NB4 (cell line): ENCODE results near the gene SLF2.
A peak's percentile ranks its signal among the peaks of the same experiment; 100 is the strongest.

ENCODE experiments used
- DNase-seq: peaks from one replicate; pipeline ENCODE4 v3.0.0; 2010; ENCODE audit warnings: low read depth
- H3K4me3 ChIP-seq: one replicate; pipeline ENCODE4 v1.5.1; 2011; ENCODE audit warnings: mild to moderate bottlenecking, low read depth, low read length, moderate library complexity
- MYC ChIP-seq: IDR thresholded peaks from 2 replicates; pipeline ENCODE4 v1.6.1; 2011; ENCODE audit warnings: low read depth, low read length
- POLR2A ChIP-seq: IDR thresholded peaks from 2 replicates; pipeline ENCODE4 v1.6.1; 2011; ENCODE audit warnings: mild to moderate bottlenecking; ENCODE audit not compliant: insufficient read length; ENCODE audit errors: extremely low read depth
- TF ChIP-seq, protein P1 (sequence below): IDR thresholded peaks from one replicate; pipeline ENCODE4 v1.5.1; 2012; ENCODE audit warnings: low read depth, low read length
- TF ChIP-seq, protein P2 (sequence below): IDR thresholded peaks from 2 replicates; pipeline ENCODE4 v1.6.1; 2011; ENCODE audit warnings: low read depth, low read length

SLF2 gene

DNA sequence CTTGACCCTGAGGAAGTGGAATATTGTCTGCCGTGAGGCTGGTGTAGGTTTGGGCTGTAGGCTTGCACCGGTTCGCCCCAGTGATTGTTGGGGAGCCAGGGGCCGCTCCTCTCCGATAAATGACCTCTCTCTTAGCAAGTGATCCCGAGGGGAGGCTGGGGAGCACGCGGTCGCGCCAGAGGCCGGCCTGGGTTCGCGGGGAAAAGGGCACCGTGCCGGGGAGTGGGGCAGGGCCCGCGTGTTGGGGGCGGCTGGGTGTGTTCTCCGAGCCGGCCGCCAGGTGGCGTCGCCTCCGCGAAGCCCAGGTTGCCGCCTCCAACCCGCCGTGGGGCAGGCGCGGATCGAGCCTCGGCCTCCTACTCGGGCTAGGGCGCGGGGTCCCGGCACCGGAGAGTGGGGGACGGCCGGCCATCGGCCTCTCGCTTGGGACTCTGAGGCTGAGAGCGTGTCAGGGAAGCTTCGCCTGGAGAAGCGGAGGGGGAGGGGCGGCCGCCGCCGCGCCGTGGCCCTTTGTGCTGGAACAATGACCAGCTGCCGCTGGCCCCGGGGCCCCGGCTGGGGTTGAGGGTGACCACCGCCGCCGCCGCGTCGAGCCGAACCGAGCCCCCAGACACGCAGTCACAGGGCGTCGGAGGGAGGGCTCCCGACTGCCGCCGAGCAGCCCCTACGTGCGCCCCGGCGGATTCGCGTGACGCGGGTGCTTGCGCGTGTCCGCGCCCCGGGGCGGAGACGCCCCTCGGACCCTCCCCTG, 86.4 kb downstream of the SLF2 start:
- DNase-seq = peak; percentile 80
- TF ChIP-seq, protein P1, sequence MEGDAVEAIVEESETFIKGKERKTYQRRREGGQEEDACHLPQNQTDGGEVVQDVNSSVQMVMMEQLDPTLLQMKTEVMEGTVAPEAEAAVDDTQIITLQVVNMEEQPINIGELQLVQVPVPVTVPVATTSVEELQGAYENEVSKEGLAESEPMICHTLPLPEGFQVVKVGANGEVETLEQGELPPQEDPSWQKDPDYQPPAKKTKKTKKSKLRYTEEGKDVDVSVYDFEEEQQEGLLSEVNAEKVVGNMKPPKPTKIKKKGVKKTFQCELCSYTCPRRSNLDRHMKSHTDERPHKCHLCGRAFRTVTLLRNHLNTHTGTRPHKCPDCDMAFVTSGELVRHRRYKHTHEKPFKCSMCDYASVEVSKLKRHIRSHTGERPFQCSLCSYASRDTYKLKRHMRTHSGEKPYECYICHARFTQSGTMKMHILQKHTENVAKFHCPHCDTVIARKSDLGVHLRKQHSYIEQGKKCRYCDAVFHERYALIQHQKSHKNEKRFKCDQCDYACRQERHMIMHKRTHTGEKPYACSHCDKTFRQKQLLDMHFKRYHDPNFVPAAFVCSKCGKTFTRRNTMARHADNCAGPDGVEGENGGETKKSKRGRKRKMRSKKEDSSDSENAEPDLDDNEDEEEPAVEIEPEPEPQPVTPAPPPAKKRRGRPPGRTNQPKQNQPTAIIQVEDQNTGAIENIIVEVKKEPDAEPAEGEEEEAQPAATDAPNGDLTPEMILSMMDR = peak; percentile 67
- TF ChIP-seq MYC = 0 out of 2 replicates have a peak, but pooled peaks have one; percentile 18
- no peak for TF ChIP-seq POLR2A
- TF ChIP-seq, protein P2, sequence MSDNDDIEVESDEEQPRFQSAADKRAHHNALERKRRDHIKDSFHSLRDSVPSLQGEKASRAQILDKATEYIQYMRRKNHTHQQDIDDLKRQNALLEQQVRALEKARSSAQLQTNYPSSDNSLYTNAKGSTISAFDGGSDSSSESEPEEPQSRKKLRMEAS = peak; percentile 50
- H3K4me3 ChIP-seq = peak overlapping the region; percentile 66

DNA sequence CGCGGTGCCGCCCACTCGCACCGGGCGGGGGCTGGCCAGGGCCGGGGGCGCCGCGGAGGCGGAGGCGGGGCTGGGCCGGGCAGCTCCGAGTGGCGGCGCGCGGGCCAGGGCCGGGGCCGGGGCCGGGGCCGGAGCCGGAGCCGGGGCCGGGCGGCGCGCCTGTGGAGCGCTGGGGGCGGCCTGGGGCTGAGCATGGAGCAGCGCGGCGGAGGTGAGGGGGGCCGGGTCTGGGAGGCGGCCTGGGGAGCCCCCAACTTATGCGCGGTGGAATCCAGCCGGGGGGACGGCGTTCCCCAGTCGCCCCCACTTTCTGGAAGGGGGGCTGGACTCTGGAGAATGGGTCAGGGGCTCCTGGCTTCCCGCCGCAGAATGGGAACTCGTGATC, 87.0 kb downstream of the SLF2 start, which contains the start of gene LZTS2:
LZTS2 (plus strand) TSS at position 67 of the 385 bp plus-strand sequence. CDS start 2,731 bp downstream, outside the sequence.
- peak within 1 kb of the TSS; percentile 66 for H3K4me3 ChIP-seq
- DNase-seq = no peak
- TF ChIP-seq POLR2A (no peak), MYC (no peak)
- TF ChIP-seq, protein P2 = no peak
- TF ChIP-seq, protein P1 = no peak

DNA sequence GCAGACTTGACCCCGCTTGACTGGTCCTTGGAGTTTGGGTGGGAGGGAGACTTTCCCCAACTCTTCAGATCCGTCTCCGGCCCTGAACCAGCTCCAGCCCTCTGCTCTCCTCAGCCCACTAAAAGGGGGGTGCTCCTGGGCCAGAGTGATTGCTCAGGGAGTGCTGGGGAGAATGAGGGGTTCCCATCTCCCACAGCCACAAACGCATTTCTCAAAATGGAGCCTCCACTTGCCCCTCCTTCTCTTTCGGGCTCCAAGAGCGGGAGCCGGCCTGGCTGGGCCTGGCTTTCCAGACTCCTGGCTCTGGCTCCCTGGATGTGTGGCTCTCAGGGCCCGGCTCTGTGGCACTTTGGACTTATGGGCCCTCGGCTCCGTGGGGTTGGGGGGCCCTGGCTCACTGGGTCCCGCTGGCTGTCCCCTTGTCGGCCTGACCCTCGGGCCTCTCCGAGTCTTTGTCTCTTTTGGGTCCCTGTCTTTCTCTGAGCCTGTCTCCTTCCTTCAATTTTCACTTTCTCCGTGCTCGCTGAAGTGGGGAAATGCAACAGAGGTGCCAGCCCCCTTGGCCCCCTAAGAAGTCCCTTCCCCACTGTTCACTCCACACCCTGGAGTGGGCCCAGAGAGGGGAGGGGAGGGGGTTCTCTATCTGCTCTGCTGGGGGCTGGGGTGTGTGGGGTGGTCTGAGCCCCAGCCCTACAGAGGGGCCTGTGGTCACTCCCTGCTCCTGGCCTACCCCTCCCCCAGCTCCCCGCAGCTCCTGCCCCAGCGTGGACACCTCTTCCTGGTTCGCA, 87.6 kb downstream of the SLF2 start:
- DNase-seq = no peak
- TF ChIP-seq, protein P1 = no peak
- TF ChIP-seq POLR2A (no peak), MYC (no peak)
- TF ChIP-seq, protein P2 = no peak
- no peak overlapping the region for H3K4me3 ChIP-seq

DNA sequence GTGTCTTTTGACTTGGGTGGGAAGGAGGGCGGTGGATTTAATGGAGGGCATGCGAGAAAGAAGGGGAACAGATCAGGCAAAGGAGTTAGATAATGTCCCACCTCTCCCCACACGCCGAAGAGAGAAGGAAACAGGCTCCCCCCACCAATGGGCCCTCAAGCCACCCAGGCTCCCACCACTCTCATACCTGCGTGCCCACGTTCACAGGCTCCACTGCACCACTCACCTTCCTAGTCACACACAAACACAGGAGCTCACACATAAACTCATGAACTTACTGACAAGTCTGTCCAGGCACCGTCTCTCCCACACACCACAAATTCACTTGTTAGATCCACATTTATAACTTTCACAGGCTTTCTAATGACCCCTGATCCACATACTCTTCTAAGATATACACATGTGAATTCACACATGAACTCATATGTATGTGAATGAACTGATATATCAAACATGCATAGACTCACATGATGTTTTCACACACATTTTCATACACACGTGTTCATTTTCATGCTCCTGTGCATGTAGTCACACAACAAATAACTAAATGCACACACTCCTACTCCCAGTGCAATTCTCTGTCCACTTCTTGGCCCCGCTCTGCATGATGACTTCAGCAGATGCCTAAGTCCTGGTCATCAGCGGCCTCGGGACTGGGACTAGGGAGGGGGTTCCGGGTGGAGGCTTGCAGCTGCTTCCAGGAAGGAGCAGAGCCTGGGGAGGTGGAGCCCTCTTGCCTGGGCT, 88.3 kb downstream of the SLF2 start:
- no peak for DNase-seq
- TF ChIP-seq MYC (no peak), POLR2A (no peak)
- TF ChIP-seq, protein P2 = no peak
- TF ChIP-seq, protein P1 = no peak
- no peak overlapping the region for H3K4me3 ChIP-seq

DNA sequence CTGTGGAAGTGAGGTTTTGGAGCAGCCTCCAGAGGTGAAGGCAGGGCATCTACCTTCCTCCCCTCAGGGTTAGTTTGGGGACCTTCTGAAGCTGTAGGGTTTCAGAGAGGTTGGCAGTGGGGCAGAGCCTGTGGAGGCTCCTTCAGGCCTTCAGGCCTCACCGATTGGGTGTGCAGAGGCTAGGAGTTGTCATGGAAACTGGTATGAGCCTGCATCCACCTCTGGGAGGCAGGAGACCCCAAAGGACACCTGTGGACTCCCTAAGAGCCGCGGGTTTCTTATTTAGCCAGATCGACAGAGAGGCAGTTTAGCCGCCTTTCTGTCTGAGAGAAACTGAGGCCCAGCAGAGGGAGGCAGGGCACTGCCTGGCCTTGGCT, 88.9 kb downstream of the SLF2 start:
- H3K4me3 ChIP-seq = no peak overlapping the region
- DNase-seq = no peak
- TF ChIP-seq, protein P2 = no peak
- no peak for TF ChIP-seq MYC
- no peak for TF ChIP-seq POLR2A
- TF ChIP-seq, protein P1 = no peak
